ENCODE results near the gene ADAMTS5. TPM values are rescaled to one million over a fixed set of nuclear protein-coding genes. Genes with fewer than 3 reads are reported as not detected.

ADAMTS5 gene
- total and polyA plus RNA-seq, 7 donors: 0.46 to 20.3 (median 6.0) TPM

DNA sequence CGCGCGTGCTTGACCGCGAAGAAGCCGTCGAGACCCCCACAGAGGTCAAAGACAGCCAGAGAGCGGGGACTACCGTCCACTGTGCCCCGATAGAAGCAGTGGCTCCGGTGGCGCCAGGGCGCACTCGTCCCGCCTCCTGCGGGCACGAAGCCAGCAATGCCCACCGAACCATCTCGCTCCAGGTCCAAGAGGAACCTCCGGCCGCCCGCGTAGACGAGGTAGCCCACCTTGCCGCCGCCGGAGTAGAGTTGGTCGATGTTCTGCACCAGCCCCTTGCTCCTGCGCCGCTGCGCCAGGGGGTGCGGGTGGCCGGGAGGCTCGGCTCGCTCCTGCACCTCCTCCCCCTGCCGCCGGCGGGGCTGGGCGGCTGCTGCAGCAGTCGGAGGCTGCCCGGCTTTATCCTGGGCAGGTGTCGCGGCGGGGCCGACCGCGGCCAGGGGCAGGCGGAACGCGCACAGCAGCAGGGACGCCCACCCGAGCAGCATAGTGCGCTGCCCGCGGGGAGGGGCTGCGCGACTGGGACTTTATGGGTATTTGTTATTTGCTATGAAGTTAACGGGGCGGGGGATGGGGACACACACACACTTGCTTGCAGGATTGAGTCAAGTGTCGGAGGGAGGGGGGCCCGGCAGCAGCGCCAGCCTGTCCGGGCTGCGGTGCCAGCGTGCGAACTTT, 844 bp downstream of the ADAMTS5 start:
- H3K27ac ChIP-seq: peak overlapping the region; percentile 70 to 83 (median 75)
- H3K4me1 ChIP-seq: peaks cover 0 to 33% (median 23%) of the 10 kb centered on the region in 4 donors
- H3K36me3 ChIP-seq: no peaks in the 10 kb centered on the region
- no peaks in the 10 kb centered on the region for H3K9me3 ChIP-seq
- TF ChIP-seq EP300 (IDR thresholded peaks at IDR 0.05) (no peak), POLR2AphosphoS5 (IDR thresholded peaks at IDR 0.05) (no peak), POLR2A (IDR thresholded peaks at IDR 0.05) (no peak)
- TF ChIP-seq, protein P1, sequence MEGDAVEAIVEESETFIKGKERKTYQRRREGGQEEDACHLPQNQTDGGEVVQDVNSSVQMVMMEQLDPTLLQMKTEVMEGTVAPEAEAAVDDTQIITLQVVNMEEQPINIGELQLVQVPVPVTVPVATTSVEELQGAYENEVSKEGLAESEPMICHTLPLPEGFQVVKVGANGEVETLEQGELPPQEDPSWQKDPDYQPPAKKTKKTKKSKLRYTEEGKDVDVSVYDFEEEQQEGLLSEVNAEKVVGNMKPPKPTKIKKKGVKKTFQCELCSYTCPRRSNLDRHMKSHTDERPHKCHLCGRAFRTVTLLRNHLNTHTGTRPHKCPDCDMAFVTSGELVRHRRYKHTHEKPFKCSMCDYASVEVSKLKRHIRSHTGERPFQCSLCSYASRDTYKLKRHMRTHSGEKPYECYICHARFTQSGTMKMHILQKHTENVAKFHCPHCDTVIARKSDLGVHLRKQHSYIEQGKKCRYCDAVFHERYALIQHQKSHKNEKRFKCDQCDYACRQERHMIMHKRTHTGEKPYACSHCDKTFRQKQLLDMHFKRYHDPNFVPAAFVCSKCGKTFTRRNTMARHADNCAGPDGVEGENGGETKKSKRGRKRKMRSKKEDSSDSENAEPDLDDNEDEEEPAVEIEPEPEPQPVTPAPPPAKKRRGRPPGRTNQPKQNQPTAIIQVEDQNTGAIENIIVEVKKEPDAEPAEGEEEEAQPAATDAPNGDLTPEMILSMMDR (IDR thresholded peaks at IDR 0.05): no peak
- intact Hi-C loops (cut with DNase I): loop anchor here (5.0 kb wide), 1 partner anchor 736 kb away; no protein-coding TSS in a partner anchor
- H3K4me3 ChIP-seq: peak overlapping the region; percentile 43 to 61 (median 58)
- peaks cover 7 to 22% (median 14%) of the 10 kb centered on the region in 3 donors for H3K27me3 ChIP-seq
- peak; percentile 69 for DNase-seq
- 4 to 8% methylated on average over 66 of the region's 66 CpGs for WGBS, 2 donors

DNA sequence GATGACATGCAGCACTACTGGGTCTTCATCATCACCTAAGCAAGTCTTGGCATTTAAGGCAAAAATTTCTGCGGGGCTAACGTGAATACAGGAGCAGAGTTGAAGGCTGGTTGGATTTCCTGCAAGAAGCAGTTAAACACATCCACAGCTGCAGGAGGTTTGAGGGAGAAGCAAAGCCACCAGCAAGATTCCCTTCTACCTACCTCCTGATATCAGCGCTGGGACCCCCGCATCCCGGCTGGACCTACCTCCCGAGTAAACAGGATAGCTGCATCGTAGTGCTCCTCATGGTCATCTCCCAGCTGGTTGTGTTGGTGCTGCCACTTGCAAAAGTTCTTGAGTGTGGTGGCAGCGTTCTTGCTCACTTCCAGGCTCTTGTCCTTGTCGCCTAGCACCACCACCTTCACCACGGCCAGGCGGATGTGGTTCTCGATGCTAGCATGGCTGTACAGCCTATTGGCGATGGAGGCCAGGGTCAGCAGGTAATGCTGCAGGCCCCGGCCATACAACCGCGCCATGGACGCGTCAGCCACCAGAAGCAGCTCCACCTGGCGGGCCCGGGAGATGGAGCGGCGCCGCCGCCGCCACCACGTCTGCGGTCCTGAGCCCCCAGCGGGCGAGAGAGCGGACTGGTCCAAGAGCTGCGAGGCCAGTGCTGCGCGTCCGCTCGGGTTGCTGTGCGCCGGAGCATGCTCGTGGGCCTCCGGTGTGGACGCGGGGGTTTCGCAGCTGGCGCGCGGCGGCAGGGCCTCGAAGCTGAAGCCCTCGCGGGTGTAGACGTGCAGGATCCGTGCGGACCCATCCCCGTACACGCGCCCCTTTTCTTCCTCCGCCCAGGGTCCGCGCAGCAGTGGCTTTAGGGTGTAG, 1.6 kb downstream of the ADAMTS5 start:
- TF ChIP-seq, protein P1 (IDR thresholded peaks at IDR 0.05): peak in 1 of 4 experiments; percentile 27
- peak in 1 of 4 donors; percentile 13 for TF ChIP-seq POLR2AphosphoS5 (IDR thresholded peaks at IDR 0.05)
- no peak for TF ChIP-seq EP300 (IDR thresholded peaks at IDR 0.05)
- peak; percentile 84 for DNase-seq
- Histone ChIP-seq H3K9me3 (no peaks in the 10 kb centered on the region), H3K36me3 (no peaks in the 10 kb centered on the region), H3K4me1 (peaks cover 0 to 33% (median 23%) of the 10 kb centered on the region in 4 donors), H3K27me3 (peaks cover 7 to 22% (median 14%) of the 10 kb centered on the region in 3 donors), H3K27ac (peak overlapping the region; percentile 70 to 83 (median 75)), H3K4me3 (peak overlapping the region; percentile 43 to 61 (median 58))
- intact Hi-C loops (cut with DNase I): loop anchor here (5.0 kb wide), 1 partner anchor 737 kb away; no protein-coding TSS in a partner anchor
- WGBS, 2 donors: 19 to 28% methylated on average over 58 of the region's 58 CpGs

DNA sequence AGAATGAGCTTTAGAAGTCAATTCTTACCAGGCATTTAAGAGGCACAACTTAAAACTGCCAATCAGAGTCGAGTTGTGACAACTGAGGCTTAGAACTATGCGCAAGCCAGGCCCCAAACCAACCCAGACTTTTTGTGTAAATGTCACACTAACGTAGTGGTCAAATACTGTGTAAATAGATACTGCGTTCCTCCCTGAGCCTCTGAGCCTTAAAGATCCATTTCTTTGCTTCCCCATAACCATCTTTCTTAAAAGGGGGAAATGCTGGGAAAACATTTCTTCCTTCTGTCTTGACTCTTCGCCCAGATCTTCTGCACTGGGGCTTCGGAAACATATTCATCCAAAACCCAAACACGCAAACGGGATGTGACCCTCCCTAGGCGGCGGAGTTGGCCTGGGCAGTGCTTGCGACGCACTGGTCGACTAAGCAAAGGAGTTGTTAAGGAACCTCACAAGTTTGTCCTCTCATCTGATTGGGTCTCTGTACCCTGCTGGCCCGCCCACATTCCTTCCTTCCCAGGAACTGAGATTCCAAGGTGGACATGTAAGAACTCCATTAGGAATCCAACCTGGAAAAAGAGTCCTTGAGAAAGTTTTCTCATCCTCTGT, 2.6 kb downstream of the ADAMTS5 start:
- peak; percentile 38 to 77 (median 67) for TF ChIP-seq POLR2AphosphoS5 (IDR thresholded peaks at IDR 0.05)
- no peak for TF ChIP-seq EP300 (IDR thresholded peaks at IDR 0.05)
- peak in 1 of 2 donors; percentile 14 for TF ChIP-seq POLR2A (IDR thresholded peaks at IDR 0.05)
- TF ChIP-seq, protein P1 (IDR thresholded peaks at IDR 0.05): no peak
- peak overlapping the region; percentile 70 to 83 (median 75) for H3K27ac ChIP-seq

DNA sequence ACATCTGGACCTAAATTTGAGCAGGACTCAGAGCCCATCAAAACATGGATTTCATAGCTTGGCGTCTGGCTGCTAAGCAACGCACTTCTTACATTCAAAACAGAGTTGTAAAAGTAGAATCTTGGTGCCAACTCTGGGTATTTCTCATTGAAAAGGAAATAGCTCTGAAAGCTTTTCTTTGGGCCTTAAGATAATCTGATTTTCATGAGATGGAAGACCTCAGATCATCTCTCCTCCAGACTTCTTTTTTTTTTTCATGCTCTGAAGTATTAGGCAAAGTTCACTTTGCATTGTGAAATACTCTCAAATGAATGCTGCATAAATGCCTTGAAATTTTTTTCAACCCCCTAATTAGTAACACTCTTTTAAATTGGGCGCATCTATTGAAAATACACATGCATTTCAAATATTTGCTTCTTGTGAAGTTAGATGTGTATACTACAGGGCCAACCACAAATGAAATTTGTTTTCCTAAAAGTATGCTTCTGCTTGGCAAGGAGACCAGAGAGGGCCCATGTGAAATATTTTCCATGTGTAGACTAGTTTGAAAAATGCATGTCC, 4.2 kb downstream of the ADAMTS5 start:
- Histone ChIP-seq H3K9me3 (no peaks in the 10 kb centered on the region), H3K4me3 (peak overlapping the region in 1 of 4 donors; percentile 11), H3K27me3 (peaks cover 7 to 22% (median 14%) of the 10 kb centered on the region in 3 donors), H3K36me3 (no peaks in the 10 kb centered on the region), H3K27ac (peak overlapping the region in 3 of 4 donors; percentile 70 to 83 (median 75)), H3K4me1 (peaks cover 0 to 31% (median 22%) of the 10 kb centered on the region in 4 donors)
- TF ChIP-seq POLR2A (IDR thresholded peaks at IDR 0.05): no peak
- TF ChIP-seq, protein P1 (IDR thresholded peaks at IDR 0.05): no peak
- no peak for TF ChIP-seq POLR2AphosphoS5 (IDR thresholded peaks at IDR 0.05)
- no peak for TF ChIP-seq EP300 (IDR thresholded peaks at IDR 0.05)
- WGBS, 2 donors: 36 to 65% methylated on average over 3 of the region's 3 CpGs
- DNase-seq: no peak
- intact Hi-C loops (cut with DNase I): no loop called here

More for the DNA sequence above, 2.6 kb downstream of the ADAMTS5 start:
- peak; percentile 92 for DNase-seq
- no peaks in the 10 kb centered on the region for H3K9me3 ChIP-seq
- peaks cover 0 to 33% (median 23%) of the 10 kb centered on the region in 4 donors for H3K4me1 ChIP-seq
- H3K4me3 ChIP-seq: peak overlapping the region; percentile 43 to 61 (median 58)
- intact Hi-C loops (cut with DNase I): no loop called here
- peaks cover 7 to 22% (median 14%) of the 10 kb centered on the region in 3 donors for H3K27me3 ChIP-seq
- WGBS, 2 donors: 70 to 81% methylated on average over 14 of the region's 14 CpGs
- no peaks in the 10 kb centered on the region for H3K36me3 ChIP-seq
